GM18498 (cell line): ENCODE results near the gene ENDOV.
"Not testable (repeated sequence)": the region's sequence is repeated elsewhere in the genome, so short reads cannot be mapped to it uniquely, and the experiment has no call there.

ENCODE experiments used
- ATAC-seq: cut with Tn5 transposase; IDR thresholded peaks from one replicate; pipeline ENCODE4 v1.9.1; 2021; ENCODE audit warnings: mild to moderate bottlenecking, moderate library complexity; ENCODE audit not compliant: unreplicated experiment

The ENDOV gene

DNA sequence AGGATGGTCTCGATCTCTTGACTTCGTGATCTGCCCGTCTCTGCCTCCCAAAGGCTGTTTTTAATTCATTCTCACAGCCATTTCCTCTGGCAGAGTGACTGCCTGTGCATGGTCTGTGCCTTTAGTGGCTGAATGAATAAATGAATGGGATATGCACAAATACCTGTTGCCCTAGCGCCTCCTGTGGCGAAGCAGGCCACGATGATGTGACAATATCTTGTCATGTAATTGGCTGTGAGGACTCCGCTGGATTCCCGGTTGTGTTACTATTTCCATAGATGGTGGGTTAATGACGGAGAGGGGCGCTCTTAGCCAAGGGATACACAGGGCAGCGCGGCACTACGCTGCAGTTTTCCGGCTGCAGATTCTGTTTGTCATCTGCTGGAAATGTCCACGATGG is 26.8 kb upstream of the ENDOV start:
- ATAC-seq, result no peak

DNA sequence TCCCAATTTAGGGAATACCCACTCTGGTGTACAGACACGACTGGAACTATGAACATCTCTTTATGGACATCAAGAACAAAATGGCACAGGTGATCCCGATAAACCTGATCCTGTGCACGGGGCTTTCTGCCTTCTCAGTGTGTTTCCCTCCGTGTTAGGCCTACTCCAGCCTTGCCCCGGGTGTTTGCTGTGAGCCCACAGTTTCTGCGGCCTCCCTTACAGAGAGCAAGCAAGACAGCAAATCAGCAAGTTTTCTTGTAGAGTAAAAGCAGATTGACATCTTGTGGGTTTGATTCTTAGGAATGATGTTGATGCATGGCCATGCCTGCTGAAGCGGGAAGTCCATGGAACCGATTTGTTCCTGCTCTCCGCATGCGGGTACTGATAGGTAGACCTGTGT is 26.4 kb upstream of the ENDOV start:
- ATAC-seq, result no peak

DNA sequence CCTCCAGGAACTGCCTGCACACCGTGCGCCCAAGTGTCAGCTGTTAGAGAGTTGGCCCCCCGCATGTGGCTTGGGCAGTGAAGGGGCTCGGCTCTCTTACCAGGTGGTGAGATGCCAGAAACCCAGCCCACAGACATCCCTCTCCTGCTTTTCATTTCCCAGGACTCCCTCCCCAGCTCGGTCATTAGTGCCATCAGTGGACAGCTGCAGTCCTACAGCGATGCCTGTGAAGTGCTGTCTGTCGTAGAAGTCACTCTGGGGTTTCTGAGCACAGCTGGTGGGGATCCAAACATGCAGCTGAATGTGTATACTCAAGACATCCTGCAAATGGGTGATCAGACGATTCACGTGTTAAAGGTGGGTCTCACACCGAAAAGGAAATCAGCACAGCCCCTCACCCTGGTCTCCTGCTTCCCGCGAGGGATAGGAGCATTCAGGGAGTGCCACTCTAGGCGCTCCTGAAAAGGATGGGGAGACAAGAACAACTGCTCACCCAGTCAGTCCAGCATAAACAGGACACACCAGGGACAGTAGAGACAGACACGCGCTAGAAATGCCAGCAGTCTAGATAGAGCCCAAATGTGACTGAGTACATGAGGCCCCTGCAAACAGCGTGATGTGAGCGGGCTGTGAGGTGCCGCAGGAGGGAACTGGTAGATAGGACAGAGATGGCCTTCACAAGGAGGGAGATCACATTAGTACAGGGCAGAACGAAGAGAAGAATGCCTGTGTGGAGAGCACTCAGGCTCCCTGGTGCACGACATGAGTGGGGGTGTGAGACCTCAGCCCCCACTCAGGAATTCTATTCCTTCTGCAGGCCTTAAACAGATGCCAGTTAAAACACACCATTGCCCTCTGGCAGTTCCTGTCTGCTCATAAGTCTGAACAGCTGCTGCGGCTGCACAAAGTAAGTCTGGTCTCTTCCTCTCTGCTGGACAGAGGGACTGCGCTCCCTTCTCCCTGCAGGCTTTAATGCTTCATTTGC is 25.7 kb upstream of the ENDOV start:
- ATAC-seq, result no peak

DNA sequence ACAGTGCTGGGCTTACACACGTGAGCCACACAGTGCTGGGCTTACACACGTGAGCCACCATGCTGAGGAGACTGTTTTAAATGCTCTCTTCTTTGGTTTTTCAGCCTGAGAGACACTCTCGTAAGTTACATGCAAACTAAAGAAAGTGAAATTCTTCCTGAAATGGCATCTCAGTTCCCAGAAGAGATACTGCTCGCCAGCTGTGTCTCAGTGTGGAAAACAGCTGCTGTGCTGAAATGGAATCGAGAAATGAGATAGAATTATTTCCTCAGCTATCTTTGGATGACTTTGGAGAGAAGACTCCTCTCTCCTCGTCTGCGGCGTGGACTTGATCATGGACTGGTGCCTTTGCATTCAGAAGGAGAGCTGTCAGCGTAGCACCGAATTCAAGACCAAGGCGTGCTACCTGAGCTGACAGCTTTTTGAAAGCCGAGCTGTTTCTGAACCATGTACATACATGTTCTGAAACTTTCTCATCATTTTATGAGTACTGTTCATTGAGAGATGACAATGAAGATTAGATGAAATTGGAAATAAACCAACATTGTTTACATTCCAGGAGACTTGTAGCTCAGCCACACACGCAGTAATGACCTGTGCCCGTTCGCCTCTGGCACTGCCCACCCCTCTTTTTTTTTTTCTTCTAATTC is 21.6 kb upstream of the ENDOV start:
- ATAC-seq, result no peak

DNA sequence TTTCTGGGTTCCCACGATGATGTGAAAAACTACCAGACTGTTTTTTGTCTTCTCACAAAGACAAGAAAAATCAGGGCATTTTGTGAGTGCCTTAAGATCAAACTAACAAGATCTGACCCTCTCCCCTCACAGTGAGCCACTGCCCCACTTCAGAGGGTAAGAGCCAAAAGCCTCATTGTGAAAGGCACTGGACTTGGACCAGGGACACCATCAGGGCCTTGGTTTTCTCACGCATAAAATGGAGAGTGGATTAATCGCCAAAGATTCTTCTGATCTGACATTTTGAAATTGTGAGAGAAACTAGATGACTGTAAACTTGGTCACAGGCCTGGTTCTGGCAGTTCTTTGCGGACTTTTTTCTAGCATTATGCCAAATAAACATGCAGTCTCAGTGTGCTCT is 21.0 kb upstream of the ENDOV start:
- no peak for ATAC-seq

DNA sequence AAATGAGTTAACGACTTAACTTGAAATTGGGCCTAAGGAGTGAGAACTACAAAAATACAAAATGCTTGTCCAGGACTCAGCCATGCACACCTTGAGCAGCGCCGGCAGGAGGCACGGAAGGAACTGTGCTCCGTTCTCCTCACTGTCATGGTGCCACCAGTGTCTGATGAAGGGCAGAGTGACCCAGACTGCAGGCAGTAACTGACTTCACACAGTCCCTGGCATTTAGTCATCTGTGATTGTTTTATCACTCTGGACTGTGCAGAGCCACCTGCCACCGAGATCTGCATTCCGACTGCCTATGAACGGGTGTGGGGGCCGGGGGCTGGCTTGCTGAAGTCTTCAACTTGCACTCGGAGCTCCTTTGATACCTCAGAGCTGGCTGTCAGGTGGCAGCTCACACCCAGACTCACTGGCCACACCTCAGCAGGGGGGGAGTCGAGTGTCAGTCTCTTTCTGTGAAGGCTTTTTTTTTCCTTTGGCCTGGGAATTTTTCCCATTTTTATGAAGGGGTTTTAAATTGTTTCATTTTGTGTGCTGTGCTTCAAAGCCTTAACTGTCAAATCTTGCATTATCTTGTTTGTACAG is 20.2 kb upstream of the ENDOV start:
- ATAC-seq, result no peak

DNA sequence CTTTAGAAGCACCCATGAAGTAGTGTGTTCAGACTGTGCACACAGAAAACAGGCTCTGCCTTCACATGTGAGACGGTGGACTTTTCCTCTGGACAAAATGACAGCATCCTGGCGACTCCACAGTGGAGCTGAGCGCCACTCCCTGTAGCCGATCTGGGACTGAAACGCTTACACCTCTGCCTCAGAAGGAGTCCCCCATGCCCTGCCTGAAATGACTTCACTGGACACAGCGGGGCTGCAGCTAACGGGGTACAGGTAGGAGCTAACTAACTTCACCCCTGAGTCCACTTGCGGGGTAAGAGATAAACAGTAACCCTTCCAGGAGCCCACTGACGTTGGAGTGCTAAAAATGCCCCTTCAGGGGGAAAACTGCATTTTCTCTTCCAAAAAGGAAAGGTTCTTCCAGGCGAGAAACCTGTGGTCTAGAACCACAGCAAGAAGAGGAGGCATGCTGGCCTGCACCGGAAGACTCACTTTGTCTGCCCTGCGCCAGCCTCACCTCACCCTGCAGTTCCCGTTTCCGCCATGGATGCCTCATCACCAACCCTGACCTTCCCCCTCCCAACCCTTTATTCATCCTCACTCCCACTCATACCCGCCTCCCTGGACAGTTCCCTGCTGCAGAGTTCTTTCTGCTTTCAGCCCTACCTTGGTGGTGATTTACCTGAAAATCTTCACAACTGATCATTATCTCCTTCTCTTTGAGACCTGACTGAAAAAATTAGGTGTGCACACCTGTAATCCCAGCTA is 19.4 kb upstream of the ENDOV start:
- no peak for ATAC-seq

DNA sequence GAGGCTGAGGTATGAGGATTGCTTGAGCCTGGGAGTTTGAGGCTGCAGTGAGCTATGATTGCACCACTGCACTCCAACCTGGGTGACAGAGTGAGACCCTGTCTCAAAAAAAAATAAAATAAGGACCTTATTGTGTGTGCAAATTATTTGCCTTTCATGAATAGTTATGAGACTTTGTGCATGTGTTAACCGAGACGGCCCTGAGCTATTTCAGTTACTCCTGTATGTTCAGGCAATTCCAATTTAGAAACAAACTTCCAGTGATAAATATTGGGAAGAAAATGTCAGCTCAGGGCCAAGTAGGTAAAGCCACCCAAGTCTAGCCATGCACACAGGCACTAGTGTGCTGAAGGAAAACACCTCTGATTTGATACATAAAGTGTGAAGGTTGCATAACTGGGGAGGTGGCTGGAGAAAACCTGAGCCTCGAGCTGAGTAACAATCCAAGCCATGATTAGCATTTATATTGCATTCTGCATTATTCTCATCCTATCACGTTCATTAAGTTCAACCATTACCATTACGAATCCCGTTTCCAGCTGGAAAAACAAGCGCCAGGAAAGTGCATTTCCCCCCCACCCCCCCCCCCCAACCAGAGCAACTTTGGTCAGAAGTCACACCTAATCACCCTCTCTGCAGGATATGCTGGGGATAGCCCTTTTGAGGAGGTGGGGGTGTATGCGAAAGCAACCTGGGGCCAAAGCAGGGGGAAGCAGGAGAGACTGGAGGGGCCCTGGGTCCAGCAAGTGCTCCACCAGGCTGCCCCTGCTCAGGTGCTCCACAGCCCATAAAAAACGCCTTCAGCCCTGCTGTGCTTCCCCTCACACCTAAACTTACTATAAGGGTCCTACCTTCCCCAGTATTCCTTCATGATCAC is 18.6 kb upstream of the ENDOV start:
- ATAC-seq, result no peak

DNA sequence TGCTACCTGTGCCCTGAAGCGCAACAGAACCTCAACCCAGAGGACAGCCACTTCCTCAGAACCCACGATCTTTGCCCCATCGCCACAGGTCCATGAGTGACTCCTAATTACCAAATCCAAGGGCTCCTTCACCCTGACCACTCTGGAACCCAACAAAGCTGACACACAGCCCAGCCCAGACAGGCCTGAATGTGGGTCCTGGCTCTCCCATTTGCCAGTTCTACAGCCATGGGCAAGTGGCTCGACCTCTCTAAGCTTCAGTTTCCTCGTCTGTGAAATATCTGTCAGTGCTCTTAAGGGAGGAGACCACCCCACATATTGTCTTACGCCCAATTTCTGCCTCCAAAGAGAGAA is 18.0 kb upstream of the ENDOV start:
- no peak for ATAC-seq

DNA sequence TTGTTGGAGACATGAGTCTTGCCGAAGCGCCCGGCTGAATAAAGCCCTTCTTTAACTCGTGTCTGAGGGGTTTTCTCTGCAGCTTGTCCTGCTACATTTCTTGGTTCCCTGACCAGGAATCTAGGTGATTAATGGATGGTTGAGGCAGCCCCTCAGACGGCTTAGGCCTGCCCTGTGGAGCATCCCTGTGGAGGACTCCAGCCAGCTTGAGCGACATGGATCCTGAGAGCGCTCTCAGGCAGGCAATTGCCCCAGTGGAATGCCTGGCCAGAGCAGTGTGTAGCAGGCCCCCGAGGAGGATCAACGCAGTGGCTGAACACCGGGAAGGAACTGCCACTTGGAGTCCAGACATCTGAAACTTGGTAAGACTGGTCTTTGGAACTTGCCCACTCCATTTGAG is 17.3 kb upstream of the ENDOV start:
- no peak for ATAC-seq

DNA sequence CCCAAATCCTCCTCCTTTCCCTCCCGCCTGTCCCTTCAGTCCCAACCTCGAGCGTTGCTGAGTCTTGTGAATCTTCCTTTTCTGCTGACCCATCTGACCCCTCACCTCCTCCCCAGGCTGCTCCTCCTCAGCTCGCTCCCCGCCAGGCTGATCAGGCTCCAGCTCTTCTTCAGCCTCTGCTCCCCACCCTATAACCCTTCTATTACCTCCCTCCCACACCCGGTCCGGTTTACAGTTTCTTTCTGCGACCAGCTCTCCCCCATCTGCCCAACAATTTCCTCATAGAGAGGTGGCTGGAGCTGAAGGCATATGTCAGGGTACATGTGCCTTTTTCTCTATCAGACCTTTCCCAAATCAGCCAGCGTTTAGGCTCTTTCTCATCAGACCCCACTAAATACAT is 13.9 kb upstream of the ENDOV start:
- not testable (repeated sequence) for ATAC-seq

DNA sequence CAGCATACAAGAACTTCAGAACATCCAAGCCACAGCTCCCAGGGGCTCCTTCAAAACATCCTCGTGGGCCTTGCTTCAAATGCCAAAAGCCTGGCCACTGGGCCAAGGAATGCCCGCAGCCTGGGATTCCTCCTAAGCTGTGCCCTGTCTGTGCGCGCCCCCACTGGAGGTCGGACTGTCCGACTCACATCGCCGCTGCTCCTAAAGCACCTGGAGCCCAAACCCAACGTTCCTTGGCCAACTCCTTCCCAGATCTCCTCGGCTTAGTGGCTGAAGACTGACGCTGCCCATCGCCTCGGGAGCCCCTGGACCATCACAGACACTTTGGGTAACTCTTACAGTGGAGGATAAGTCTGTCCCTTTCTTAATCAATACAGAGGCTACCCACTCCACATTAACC is 12.9 kb upstream of the ENDOV start:
- not testable (repeated sequence) for ATAC-seq

DNA sequence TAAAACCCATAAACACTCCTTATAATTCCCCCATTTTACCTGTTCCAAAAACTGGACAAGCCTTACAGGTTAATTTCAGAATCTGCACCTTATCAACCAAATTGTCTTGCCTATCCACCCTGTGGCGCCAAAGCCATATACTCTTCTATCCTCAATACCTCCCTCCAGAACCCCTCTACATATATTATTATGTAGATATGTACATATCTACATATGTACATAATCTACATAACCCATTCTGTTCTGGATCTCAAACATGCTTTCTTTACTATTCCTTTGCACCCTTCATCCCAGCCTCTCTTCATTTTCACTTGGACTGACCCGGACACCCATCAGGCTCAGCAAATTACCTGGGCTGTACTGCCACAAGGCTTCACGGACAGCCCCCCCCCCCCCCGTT is 12.0 kb upstream of the ENDOV start:
- ATAC-seq, result no peak

DNA sequence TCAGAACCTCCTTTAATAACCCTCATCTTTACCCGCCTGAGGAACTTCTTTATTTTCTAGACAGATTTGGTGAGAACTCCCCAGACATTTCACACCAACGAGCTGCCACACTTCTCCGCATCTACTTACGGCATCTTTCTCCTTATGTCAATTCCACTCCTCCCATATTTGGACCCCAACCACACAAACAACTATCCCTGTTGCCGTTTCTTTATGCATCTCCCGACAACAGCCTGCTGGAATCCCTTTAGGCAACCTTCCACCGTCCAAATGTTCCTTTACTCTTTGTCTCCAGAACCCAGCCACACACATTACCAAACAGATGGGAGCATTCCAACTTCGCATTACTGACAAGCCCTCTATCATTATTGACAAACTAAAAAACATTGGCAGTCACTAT is 8.8 kb upstream of the ENDOV start:
- ATAC-seq, result no peak

DNA sequence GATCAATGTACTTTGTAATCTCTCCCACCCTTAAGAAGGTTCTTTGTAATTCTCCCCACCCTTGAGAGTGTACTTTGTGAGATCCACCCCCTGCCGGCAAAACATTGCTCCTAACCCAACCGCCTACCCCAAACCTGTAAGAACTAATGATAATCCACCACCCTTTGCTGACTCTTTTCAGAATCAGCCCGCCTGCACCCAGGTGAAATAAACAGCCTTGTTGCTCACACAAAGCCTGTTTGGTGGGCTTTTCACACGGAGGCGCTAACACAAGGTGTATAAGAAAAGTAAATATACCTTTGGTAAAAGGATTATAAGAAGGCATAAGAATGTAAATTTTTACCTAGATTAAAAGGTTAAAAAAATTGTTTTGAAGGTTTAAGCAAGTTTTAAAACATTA is 7.0 kb upstream of the ENDOV start:
- ATAC-seq, result not testable (repeated sequence)

DNA sequence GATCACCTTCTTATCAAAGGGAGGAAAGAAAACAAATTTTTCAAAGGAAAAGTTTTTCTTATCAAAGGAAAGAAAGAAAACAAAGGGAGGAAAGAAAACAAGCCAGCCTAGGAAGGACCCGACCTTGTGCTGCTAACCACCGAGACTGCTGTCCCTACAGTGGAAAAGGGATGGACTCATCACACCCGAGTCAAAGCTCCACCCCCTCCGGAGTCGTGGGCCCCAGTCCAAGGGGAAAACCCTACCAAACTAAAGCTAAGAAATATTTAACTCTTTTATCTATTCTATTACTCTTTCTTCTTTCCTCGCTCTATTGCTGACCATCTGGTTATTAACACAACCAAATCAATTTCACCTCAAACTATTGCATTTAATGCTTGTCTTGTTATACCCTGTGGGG is 6.1 kb upstream of the ENDOV start:
- ATAC-seq, result no peak

DNA sequence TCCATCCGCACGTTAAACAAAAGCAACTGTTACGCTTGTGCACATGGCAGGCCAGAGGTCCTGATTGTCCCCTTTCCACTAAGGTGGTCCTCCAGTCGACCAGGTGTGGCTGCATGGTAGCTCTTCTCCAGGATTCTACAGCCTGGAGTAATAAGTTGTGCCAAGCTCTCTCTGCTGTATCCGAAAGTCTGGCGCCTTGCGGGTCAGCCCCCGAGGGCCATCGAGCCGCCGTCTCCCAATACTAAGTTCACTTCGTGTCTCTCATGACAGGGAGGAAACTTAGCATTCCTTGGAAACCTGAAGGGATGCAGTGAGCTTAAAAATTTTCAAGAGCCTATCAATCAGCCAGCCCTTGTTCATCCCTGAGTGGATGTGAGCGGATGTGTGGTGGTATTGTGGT is 5.3 kb upstream of the ENDOV start:
- ATAC-seq, result no peak

DNA sequence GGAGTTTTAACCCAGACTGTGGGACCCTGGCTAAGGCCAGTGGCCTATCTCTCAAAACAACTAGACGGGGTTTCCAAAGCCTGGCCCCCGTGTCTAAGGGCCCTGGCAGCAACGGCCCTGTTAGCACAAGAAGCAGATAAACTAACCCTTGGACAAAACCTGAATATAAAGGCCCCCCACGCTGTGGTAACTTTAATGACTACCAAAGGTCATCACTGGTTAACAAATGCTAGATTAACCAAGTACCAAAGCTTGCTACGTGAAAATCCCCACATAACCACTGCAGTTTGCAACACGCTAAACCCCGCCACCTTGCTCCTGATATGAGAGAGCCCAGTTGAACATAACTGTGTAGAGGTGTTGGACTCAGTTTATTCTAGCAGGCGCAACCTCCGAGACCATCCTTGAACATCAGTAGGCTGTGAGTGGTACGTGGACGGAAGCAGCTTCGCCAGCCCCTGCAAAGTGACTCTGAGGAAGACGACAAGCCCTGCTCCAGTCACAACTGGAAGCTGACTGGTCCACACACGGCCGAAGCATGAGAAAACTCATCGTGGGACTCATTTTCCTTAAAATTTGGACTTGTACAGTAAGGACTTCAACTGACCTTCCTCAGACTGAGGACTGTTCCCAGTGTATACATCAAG is 4.4 kb upstream of the ENDOV start:
- ATAC-seq, result not testable (repeated sequence)

DNA sequence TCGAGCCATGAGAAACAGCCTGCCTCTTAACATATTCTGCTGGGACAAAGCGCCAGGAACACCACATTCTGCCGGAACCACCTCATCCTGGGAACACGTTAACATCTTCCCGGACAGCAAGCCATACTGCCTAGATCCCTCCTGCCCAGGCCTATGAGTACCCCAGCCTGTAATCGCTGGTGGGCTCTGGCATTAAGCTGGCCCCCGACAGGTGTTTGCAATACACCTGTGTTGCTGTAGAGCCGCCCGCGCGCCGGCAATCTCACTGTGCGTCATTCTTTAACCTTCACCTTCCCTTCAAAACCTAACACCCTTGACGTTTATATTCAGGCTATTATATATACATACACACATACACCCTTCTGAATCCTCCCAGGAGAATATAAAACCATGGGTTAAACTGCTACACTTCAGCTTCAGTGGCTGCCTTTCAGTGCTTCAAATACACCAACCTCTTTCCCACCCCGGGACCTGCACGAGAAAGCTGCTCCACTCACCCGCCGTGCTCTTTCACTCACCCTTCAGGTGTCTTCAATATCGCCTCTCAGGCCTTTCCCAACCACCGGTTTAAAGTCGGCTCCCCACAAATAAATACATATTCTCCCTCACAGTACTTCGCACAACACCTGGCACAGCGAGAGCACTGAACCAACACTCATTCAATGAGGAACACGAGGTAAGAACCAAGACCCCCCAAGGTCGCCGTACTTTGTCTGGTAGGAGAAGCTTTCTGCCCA is 1.0 kb upstream of the ENDOV start:
- no peak for ATAC-seq
